Measurements from ENCODE around the gene ZNF592. TPM values are rescaled to one million over a fixed set of nuclear protein-coding genes. Genes with fewer than 3 reads are reported as not detected.
A peak's percentile ranks its signal among the peaks of the same experiment; 100 is the strongest.

Gene ZNF592
- total and polyA plus RNA-seq, 2 of the 13 experiments (the other 11 are each of a cell fraction or from before 2014, with no cell fraction given) = 8.2 to 9.8 TPM

DNA sequence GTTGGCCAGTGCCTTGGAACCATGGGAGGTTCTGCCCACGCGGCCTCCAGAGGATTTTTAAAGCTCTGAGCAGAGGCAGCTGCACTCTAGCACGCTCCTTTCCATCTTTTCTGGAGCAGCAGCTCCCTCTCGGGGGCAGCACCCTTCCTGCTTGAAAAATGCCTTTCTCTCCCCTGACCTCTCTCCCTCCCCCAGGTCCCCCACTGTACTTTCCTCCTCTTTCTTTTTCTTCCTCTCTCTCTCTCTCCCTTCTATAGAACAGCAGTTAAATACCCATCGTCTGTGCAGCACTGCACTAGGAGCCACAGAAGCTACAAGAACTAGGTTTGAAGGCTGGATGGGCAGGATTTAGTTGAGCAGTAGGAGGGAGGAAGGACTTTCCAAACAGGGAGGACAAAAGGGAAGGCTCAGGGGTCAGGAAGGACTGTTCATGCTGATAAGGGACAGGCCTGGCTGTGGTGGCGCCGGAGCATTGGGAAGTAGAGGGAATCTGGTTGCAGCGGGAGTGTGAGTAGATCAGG, 73.2 kb downstream of the ZNF592 start:
- Histone ChIP-seq H3K4me3 (replicated peaks in 1 of 3; ENCODE audit: insufficient read depth in 1 of 3, low read depth in 2 of 3, low read length in 3 of 3) (peak overlapping the region in 2 of 3 experiments; percentile 17 to 44; a peak in 3 of 6 replicates), H4K20me1 (ENCODE audit: insufficient read depth, low read length) (no peaks in the 10 kb centered on the region), H2AFZ (ENCODE audit: low read length) (peak overlapping the region; percentile 58), H3K9me3 (ENCODE audit: low read length) (no peaks in the 10 kb centered on the region), H3K4me2 (ENCODE audit: low read depth, low read length) (peak overlapping the region; percentile 79), H3K79me2 (ENCODE audit: insufficient read depth, low read length) (no peaks in the 10 kb centered on the region), H3K4me1 (ENCODE audit: insufficient read depth, low read length) (peaks cover 74% of the 10 kb centered on the region), H3K9ac (ENCODE audit: insufficient read depth, low read depth, low read length) (0 out of 2 replicates have a peak overlapping the region, but pooled peaks have one; percentile 2), H3K27ac (ENCODE audit: extremely low read length, insufficient read depth, low read length) (no peak overlapping the region), H3K27me3 (ENCODE audit: control insufficient read depth in 1 of 2, insufficient read depth in 2 of 2, low read length in 2 of 2) (no peaks in the 10 kb centered on the region), H3K36me3 (replicated peaks in 1 of 2; ENCODE audit: control insufficient read depth in 1 of 2, insufficient read depth in 2 of 2, low read length in 2 of 2) (no peaks in the 10 kb centered on the region)
- peak; percentile 8 for FAIRE-seq
- ChIA-PET CTCF (ENCODE audit: low intra/inter-chr PET ratio, low total read pairs) (no interaction called here), POLR2A (interaction anchor here (0.9 to 1.3 kb wide), 2 partner anchors 13 to 171 kb away, joined by 3 to 4 read pairs; no protein-coding TSS in a partner anchor)
- intact Hi-C loops (cut with micrococcal nuclease; ENCODE audit: unreplicated experiment) = loop anchor here (5.0 to 10.0 kb wide), 2 partner anchors 53 to 226 kb away; no protein-coding TSS in a partner anchor
- in situ Hi-C loops (cut with HindIII; ENCODE audit: extremely low pct_ligation_motif_present, low pct_unique_long_range_greater_than_20kb) = loop anchor here (10.0 kb wide), 1 partner anchor 237 kb away; no protein-coding TSS in a partner anchor
- DNase-seq (ENCODE audit: low spot score) = peak; percentile 34
- peak; percentile 26 for ATAC-seq
- no TSS peak for BruUV-seq (replicated peaks)
- 3% methylated on average over 8 of the region's 8 CpGs for WGBS (ENCODE audit: low lambda C conversion rate)
- TF ChIP-seq PATZ1 (CRISPR knock-in tag; IDR thresholded peaks at IDR 0.05) = peak; percentile 28; the same call in 1 of the 2 replicates
- peak; percentile 89 for TF ChIP-seq ZNF263 (CRISPR knock-in tag; IDR thresholded peaks at IDR 0.05)
- TF ChIP-seq ZNF121 (CRISPR knock-in tag; IDR thresholded peaks at IDR 0.05) = no peak
- TF ChIP-seq HNF4A (CRISPR knock-in tag; IDR thresholded peaks at IDR 0.05) = no peak
- TF ChIP-seq, protein P1, sequence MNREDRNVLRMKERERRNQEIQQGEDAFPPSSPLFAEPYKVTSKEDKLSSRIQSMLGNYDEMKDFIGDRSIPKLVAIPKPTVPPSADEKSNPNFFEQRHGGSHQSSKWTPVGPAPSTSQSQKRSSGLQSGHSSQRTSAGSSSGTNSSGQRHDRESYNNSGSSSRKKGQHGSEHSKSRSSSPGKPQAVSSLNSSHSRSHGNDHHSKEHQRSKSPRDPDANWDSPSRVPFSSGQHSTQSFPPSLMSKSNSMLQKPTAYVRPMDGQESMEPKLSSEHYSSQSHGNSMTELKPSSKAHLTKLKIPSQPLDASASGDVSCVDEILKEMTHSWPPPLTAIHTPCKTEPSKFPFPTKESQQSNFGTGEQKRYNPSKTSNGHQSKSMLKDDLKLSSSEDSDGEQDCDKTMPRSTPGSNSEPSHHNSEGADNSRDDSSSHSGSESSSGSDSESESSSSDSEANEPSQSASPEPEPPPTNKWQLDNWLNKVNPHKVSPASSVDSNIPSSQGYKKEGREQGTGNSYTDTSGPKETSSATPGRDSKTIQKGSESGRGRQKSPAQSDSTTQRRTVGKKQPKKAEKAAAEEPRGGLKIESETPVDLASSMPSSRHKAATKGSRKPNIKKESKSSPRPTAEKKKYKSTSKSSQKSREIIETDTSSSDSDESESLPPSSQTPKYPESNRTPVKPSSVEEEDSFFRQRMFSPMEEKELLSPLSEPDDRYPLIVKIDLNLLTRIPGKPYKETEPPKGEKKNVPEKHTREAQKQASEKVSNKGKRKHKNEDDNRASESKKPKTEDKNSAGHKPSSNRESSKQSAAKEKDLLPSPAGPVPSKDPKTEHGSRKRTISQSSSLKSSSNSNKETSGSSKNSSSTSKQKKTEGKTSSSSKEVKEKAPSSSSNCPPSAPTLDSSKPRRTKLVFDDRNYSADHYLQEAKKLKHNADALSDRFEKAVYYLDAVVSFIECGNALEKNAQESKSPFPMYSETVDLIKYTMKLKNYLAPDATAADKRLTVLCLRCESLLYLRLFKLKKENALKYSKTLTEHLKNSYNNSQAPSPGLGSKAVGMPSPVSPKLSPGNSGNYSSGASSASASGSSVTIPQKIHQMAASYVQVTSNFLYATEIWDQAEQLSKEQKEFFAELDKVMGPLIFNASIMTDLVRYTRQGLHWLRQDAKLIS (CRISPR knock-in tag; IDR thresholded peaks at IDR 0.05) = no peak
- no peak for TF ChIP-seq FLYWCH1 (CRISPR knock-in tag; IDR thresholded peaks at IDR 0.05)
- TF ChIP-seq, protein P2, sequence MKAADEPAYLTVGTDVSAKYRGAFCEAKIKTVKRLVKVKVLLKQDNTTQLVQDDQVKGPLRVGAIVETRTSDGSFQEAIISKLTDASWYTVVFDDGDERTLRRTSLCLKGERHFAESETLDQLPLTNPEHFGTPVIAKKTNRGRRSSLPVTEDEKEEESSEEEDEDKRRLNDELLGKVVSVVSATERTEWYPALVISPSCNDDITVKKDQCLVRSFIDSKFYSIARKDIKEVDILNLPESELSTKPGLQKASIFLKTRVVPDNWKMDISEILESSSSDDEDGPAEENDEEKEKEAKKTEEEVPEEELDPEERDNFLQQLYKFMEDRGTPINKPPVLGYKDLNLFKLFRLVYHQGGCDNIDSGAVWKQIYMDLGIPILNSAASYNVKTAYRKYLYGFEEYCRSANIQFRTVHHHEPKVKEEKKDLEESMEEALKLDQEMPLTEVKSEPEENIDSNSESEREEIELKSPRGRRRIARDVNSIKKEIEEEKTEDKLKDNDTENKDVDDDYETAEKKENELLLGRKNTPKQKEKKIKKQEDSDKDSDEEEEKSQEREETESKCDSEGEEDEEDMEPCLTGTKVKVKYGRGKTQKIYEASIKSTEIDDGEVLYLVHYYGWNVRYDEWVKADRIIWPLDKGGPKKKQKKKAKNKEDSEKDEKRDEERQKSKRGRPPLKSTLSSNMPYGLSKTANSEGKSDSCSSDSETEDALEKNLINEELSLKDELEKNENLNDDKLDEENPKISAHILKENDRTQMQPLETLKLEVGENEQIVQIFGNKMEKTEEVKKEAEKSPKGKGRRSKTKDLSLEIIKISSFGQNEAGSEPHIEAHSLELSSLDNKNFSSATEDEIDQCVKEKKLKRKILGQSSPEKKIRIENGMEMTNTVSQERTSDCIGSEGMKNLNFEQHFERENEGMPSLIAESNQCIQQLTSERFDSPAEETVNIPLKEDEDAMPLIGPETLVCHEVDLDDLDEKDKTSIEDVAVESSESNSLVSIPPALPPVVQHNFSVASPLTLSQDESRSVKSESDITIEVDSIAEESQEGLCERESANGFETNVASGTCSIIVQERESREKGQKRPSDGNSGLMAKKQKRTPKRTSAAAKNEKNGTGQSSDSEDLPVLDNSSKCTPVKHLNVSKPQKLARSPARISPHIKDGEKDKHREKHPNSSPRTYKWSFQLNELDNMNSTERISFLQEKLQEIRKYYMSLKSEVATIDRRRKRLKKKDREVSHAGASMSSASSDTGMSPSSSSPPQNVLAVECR (CRISPR knock-in tag; IDR thresholded peaks at IDR 0.05; ENCODE audit: borderline replicate concordance) = peak; percentile 43; the same call in 1 of the 2 replicates
- 0 out of 2 replicates have a peak, but pooled peaks have one; percentile 6 for TF ChIP-seq FOSL2 (CRISPR knock-in tag; IDR thresholded peaks at IDR 0.05)
- TF ChIP-seq ZNF770 (CRISPR knock-in tag; IDR thresholded peaks at IDR 0.05) = peak; percentile 43; the same call in 1 of the 2 replicates
